SK-N-SH (cell line): ENCODE measurements around the gene SLC50A1. TPM values are rescaled to one million over a fixed set of nuclear protein-coding genes. Genes with fewer than 3 reads are reported as not detected.

Experiments used
- CTCF ChIA-PET: fragments of 300-600, 350-600 bp; formaldehyde crosslinking; extraction: SDS; loops from one replicate; lab custom pipeline; 2021; lab: Yijun Ruan, JAX
- POLR2A ChIA-PET: fragments of 350-600 bp; sonication (Branson Sonifier 250); formaldehyde crosslinking; extraction: SDS; loops from one replicate; lab custom pipeline; 2020; ENCODE audit warnings: antibody characterized with exemption, inconsistent platforms; lab: Yijun Ruan, JAX
- DNase-seq: peaks from one replicate; pipeline ENCODE4 v3.0.0; 2012
- H2AFZ ChIP-seq: fragments of 200-600 bp; sonication (generic); 2 replicates; pipeline ENCODE4 v1.8.1; 2016; ENCODE audit warnings: antibody characterized with exemption, mild to moderate bottlenecking, low read depth
- H3F3A ChIP-seq: fragments of 200-600 bp; sonication (generic); replicated peaks from 2 replicates; pipeline ENCODE3; 2016; ENCODE audit warnings: antibody characterized with exemption, mild to moderate bottlenecking; ENCODE audit not compliant: insufficient read depth
- H3K27ac ChIP-seq, 2 experiments: fragments of 200-500 bp in 1 of 2; fragments of 200-600 bp in 1 of 2; sonication (Bioruptor generic) in 1 of 2; sonication (generic), shearing (Covaris generic) in 1 of 2; 2 replicates each; pipeline versions ENCODE4 v1.5.1 to v1.6.1; 2014 to 2016; ENCODE audit warnings: low read depth in 2 of 2, inconsistent platforms in 1 of 2, low read length in 1 of 2, mild to moderate bottlenecking in 1 of 2, mixed read lengths in 1 of 2
- H3K27me3 ChIP-seq: fragments of 200-600 bp; sonication (generic), shearing (Covaris generic); 2 replicates; pipeline ENCODE4 v1.6.1; 2016; ENCODE audit warnings: mixed run types; ENCODE audit not compliant: insufficient read depth
- H3K36me3 ChIP-seq, 2 experiments: fragments of 200-500 bp in 1 of 2; fragments of 200-600 bp in 1 of 2; sonication (Bioruptor generic) in 1 of 2; sonication (generic) in 1 of 2; replicated peaks in 1 of 2; 2 replicates each; pipeline versions ENCODE3 to v1.5.1; 2014 to 2016; ENCODE audit warnings: low read length in 1 of 2, mild to moderate bottlenecking in 1 of 2; ENCODE audit not compliant: insufficient read depth in 2 of 2, control insufficient read depth in 1 of 2
- H3K4me1 ChIP-seq, 2 experiments: fragments of 200-500 bp in 1 of 2; fragments of 200-600 bp in 1 of 2; sonication (Bioruptor generic) in 1 of 2; sonication (generic), shearing (Covaris generic) in 1 of 2; 2 replicates each; pipeline versions ENCODE4 v1.5.1 to v1.6.1; 2014 to 2016; ENCODE audit warnings: low read depth in 1 of 2, low read length in 1 of 2, mixed run types in 1 of 2; ENCODE audit not compliant: insufficient read depth in 2 of 2, control insufficient read depth in 1 of 2
- H3K4me2 ChIP-seq: fragments of 200-600 bp; sonication (generic), shearing (Covaris generic); 2 replicates; pipeline ENCODE4 v1.6.1; 2017; ENCODE audit warnings: mixed run types
- H3K4me3 ChIP-seq, 2 experiments: fragments of 200-500 bp in 1 of 2; fragments of 200-600 bp in 1 of 2; sonication (Bioruptor generic) in 1 of 2; sonication (generic), shearing (Covaris generic) in 1 of 2; 2 replicates each; pipeline versions ENCODE4 v1.5.1 to v1.8.1; 2014 to 2016; ENCODE audit warnings: low read depth in 2 of 2, inconsistent platforms in 1 of 2, low read length in 1 of 2, mild to moderate bottlenecking in 1 of 2, mixed read lengths in 1 of 2, moderate library complexity in 1 of 2
- H3K79me2 ChIP-seq: fragments of 200-600 bp; sonication (generic); 2 replicates; pipeline ENCODE4 v1.8.1; 2017; ENCODE audit warnings: mild to moderate bottlenecking; ENCODE audit not compliant: insufficient read depth
- H3K9ac ChIP-seq: fragments of 200-600 bp; sonication (generic); 2 replicates; pipeline ENCODE4 v1.6.1; 2017; ENCODE audit warnings: mixed run types
- H3K9me2 ChIP-seq: fragments of 200-600 bp; sonication (generic); 2 replicates; pipeline ENCODE4 v1.6.1; 2017; ENCODE audit warnings: mixed run types
- H3K9me3 ChIP-seq: fragments of 200-600 bp; sonication (generic); 2 replicates; pipeline ENCODE4 v1.6.1; 2017; ENCODE audit warnings: mixed run types, mild to moderate bottlenecking, moderate library complexity
- H4K20me1 ChIP-seq: fragments of 200-600 bp; sonication (generic); 2 replicates; pipeline ENCODE4 v1.6.1; 2017; ENCODE audit warnings: mild to moderate bottlenecking, mixed run types; ENCODE audit not compliant: insufficient read depth
- EP300 ChIP-seq, 2 experiments: IDR thresholded peaks; 2 replicates each; pipeline versions ENCODE4 v1.4.0 to v1.6.1; 2012; ENCODE audit warnings: borderline replicate concordance in 1 of 2, low read depth in 1 of 2, low read length in 1 of 2
- FOXJ3 ChIP-seq: sonication (generic); formaldehyde crosslinking; IDR thresholded peaks from 2 replicates; pipeline ENCODE4 v1.5.1; 2020; ENCODE audit warnings: mild to moderate bottlenecking, missing genetic modification reagents
- GABPA ChIP-seq: IDR thresholded peaks from 2 replicates; pipeline ENCODE4 v1.4.0; 2012; ENCODE audit warnings: low read depth, mild to moderate bottlenecking
- GATA2 ChIP-seq: sonication (generic); formaldehyde crosslinking; IDR thresholded peaks from 2 replicates; pipeline ENCODE4 v1.5.0; 2020; ENCODE audit warnings: mild to moderate bottlenecking, missing genetic modification reagents
- IRF3 ChIP-seq: fragments of 150-350 bp; IDR thresholded peaks from 2 replicates; pipeline ENCODE4 v1.6.1; 2016; ENCODE audit warnings: mild to moderate bottlenecking, low read depth, low read length
- MEF2A ChIP-seq: IDR thresholded peaks from 2 replicates; pipeline ENCODE4 v1.4.0; 2012; ENCODE audit warnings: low read depth, borderline replicate concordance
- MXI1 ChIP-seq: IDR thresholded peaks from 2 replicates; pipeline ENCODE4 v1.6.1; 2012; ENCODE audit warnings: mild to moderate bottlenecking, low read depth, low read length, improper control_type of control experiment
- NFIC ChIP-seq: IDR thresholded peaks from 2 replicates; pipeline ENCODE4 v1.4.0; 2012; ENCODE audit warnings: borderline replicate concordance
- NRF1 ChIP-seq: IDR thresholded peaks from 2 replicates; pipeline ENCODE4 v1.6.1; 2012; ENCODE audit warnings: low read depth, mild to moderate bottlenecking, low read length
- RAD21 ChIP-seq: IDR thresholded peaks from 2 replicates; pipeline ENCODE4 v1.6.1; 2012; ENCODE audit warnings: mild to moderate bottlenecking, low read length
- RCOR1 ChIP-seq: fragments of 150-350 bp; IDR thresholded peaks from 2 replicates; pipeline ENCODE4 v1.6.1; 2017; ENCODE audit warnings: antibody characterized with exemption, low read length
- SIN3A ChIP-seq: IDR thresholded peaks from 2 replicates; pipeline ENCODE4 v1.6.1; 2012; ENCODE audit warnings: low read depth, mild to moderate bottlenecking, low read length, moderate library complexity, borderline replicate concordance
- TAF1 ChIP-seq: IDR thresholded peaks from 2 replicates; pipeline ENCODE4 v1.6.1; 2012; ENCODE audit warnings: low read depth, mild to moderate bottlenecking, low read length, moderate library complexity, borderline replicate concordance
- TCF12 ChIP-seq: IDR thresholded peaks from 2 replicates; pipeline ENCODE4 v1.4.0; 2012
- YY1 ChIP-seq: IDR thresholded peaks from 2 replicates; pipeline ENCODE4 v1.4.0; 2012; ENCODE audit warnings: low read depth, mild to moderate bottlenecking
- WGBS: methylation state at CpG from one replicate; pipeline ENCODE4 v1.1.6; 2017; ENCODE audit warnings: low lambda C conversion rate; 5-methylcytosine and 5-hydroxymethylcytosine counted together
- polyA plus RNA-seq, 3 experiments: library from polyadenylated mRNA; depleted of rRNA; stranded (reverse); fragments of >200 nt; gene quantifications; 2 replicates each; pipeline ENCODE4 v1.2.3, GENCODE V29; 2012
- TF ChIP-seq, protein P1 (sequence below): fragments of 200-600 bp; sonication (generic); IDR thresholded peaks from 2 replicates; pipeline ENCODE4 v1.6.1; 2017; ENCODE audit warnings: antibody characterized with exemption, mild to moderate bottlenecking, moderate library complexity
- TF ChIP-seq, protein P2 (sequence below): IDR thresholded peaks from 2 replicates; pipeline ENCODE4; 2012

SLC50A1 gene
- polyA plus RNA-seq, 1 of the 3 experiments (the other 2 are of a cell fraction) = 58.4 TPM

DNA sequence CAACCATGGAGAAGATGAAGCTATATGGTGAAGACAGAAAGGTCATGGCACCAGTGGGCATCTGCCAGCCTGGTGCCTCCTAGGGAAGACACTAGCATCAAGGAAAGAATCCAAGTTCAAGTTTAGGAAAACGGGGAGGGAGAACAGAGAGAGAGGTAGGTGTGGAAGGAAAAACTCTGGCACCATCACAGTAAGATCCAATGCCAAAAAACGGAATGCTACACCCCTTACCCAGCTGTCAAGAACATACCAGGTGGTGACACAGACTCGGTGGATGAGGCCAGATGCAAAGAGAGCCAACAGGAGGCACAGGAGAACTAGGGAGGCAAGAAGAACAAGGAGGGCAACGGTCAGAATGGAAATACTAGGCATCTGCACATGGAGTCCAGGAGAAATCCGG lies 33.9 kb downstream of the SLC50A1 start:
- Histone ChIP-seq H3K27me3 (no peaks in the 10 kb centered on the region), H3K9me2 (no peaks in the 10 kb centered on the region), H3K27ac (no peak overlapping the region), H3K9ac (no peak overlapping the region), H3K4me1 (peaks cover 0 to 16% of the 10 kb centered on the region in 2 experiments; a peak in 3 of 4 replicates), H3F3A (peaks cover 36% of the 10 kb centered on the region), H3K9me3 (no peaks in the 10 kb centered on the region), H3K36me3 (peaks cover 16% of the 10 kb centered on the region in 2 experiments), H3K79me2 (peaks cover 31% of the 10 kb centered on the region), H2AFZ (no peak overlapping the region), H4K20me1 (no peaks in the 10 kb centered on the region), H3K4me3 (no peak overlapping the region), H3K4me2 (no peak overlapping the region)
- WGBS = 73% methylated on average over 5 of the region's 5 CpGs
- POLR2A ChIA-PET = interaction anchor here (0.7 kb wide), 1 partner anchor 78 kb away, joined by 3 read pairs; no protein-coding TSS in a partner anchor
- DNase-seq = no peak
- CTCF ChIA-PET = interaction anchor here (1.2 to 14.8 kb wide), 8 partner anchors 23 to 91 kb away, joined by 3 to 496 read pairs (median 16); partner anchors contain the start of genes DPM3 and SLC50A1
- TF ChIP-seq EP300 (IDR thresholded peaks at IDR 0.05; ENCODE audit: borderline replicate concordance in 1 of 2, low read depth in 1 of 2, low read length in 1 of 2) (no peak), MEF2A (no peak), MXI1 (no peak), RCOR1 (no peak), TAF1 (no peak), NRF1 (no peak), GABPA (no peak), TCF12 (no peak), NFIC (no peak), SIN3A (no peak), FOXJ3 (CRISPR knock-in tag) (no peak)
- TF ChIP-seq, protein P1, sequence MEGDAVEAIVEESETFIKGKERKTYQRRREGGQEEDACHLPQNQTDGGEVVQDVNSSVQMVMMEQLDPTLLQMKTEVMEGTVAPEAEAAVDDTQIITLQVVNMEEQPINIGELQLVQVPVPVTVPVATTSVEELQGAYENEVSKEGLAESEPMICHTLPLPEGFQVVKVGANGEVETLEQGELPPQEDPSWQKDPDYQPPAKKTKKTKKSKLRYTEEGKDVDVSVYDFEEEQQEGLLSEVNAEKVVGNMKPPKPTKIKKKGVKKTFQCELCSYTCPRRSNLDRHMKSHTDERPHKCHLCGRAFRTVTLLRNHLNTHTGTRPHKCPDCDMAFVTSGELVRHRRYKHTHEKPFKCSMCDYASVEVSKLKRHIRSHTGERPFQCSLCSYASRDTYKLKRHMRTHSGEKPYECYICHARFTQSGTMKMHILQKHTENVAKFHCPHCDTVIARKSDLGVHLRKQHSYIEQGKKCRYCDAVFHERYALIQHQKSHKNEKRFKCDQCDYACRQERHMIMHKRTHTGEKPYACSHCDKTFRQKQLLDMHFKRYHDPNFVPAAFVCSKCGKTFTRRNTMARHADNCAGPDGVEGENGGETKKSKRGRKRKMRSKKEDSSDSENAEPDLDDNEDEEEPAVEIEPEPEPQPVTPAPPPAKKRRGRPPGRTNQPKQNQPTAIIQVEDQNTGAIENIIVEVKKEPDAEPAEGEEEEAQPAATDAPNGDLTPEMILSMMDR = no peak
- TF ChIP-seq, protein P2, sequence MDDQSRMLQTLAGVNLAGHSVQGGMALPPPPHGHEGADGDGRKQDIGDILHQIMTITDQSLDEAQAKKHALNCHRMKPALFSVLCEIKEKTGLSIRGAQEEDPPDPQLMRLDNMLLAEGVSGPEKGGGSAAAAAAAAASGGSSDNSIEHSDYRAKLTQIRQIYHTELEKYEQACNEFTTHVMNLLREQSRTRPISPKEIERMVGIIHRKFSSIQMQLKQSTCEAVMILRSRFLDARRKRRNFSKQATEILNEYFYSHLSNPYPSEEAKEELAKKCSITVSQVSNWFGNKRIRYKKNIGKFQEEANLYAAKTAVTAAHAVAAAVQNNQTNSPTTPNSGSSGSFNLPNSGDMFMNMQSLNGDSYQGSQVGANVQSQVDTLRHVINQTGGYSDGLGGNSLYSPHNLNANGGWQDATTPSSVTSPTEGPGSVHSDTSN = no peak

GRCh38 chr1:155170101-155170785 lies 34.6 kb downstream of the SLC50A1 start:
- TF ChIP-seq, protein P2 = no peak
- TF ChIP-seq IRF3 = no peak
- no peak for TF ChIP-seq YY1
- no peak for TF ChIP-seq NFIC
- no peak for TF ChIP-seq GATA2 (CRISPR knock-in tag)
- no peak for TF ChIP-seq RAD21
- TF ChIP-seq, all 33 proteins: peak for 0
- no peaks in the 10 kb centered on the region for H3K9me3 ChIP-seq
- no peak for DNase-seq
- peaks cover 40% of the 10 kb centered on the region for H3F3A ChIP-seq
- H3K36me3 ChIP-seq = peaks cover 16% of the 10 kb centered on the region in 2 experiments
- peaks cover 0 to 22% of the 10 kb centered on the region in 2 experiments; a peak in 3 of 4 replicates for H3K4me1 ChIP-seq
- no peak overlapping the region for H3K4me3 ChIP-seq
- 97% methylated on average over 2 of the region's 2 CpGs for WGBS
- no peak overlapping the region for H3K4me2 ChIP-seq
- H3K9me2 ChIP-seq = no peaks in the 10 kb centered on the region
- POLR2A ChIA-PET = interaction anchor here (0.8 kb wide), 1 partner anchor 85 kb away, joined by 3 read pairs; no protein-coding TSS in a partner anchor
- no peaks in the 10 kb centered on the region for H3K27me3 ChIP-seq
- peaks cover 38% of the 10 kb centered on the region for H3K79me2 ChIP-seq
- no peak overlapping the region for H3K9ac ChIP-seq
- CTCF ChIA-PET = interaction anchor here (0.7 to 14.8 kb wide), 8 partner anchors 10 to 226 kb away, joined by 3 to 496 read pairs (median 4); no protein-coding TSS in a partner anchor
- H3K27ac ChIP-seq = no peak overlapping the region
- no peak overlapping the region for H2AFZ ChIP-seq
- H4K20me1 ChIP-seq = no peaks in the 10 kb centered on the region
